Thyroid gland (tissue), 4 donors: ENCODE results near the gene RBL2.

Experiments used
- POLR2A ChIP-seq, 2 donors: fragments of 450-650 bp; IDR thresholded peaks; one replicate each; pipeline ENCODE4 v1.6.1; 2017; ENCODE audit warnings: antibody characterized with exemption in 2 of 2, mild to moderate bottlenecking in 2 of 2, moderate library complexity in 1 of 2
- TF ChIP-seq, protein P1 (sequence below), 6 experiments: fragments of 200-600 bp in 3 of 6; fragments of 450-650 bp in 3 of 6; sonication (generic) in 3 of 6; IDR thresholded peaks; one replicate each; pipeline ENCODE4 v1.5.1; 2016 to 2019; ENCODE audit warnings: antibody characterized with exemption in 6 of 6, mild to moderate bottlenecking in 2 of 6, inconsistent platforms in 1 of 6, moderate library complexity in 1 of 6

DNA sequence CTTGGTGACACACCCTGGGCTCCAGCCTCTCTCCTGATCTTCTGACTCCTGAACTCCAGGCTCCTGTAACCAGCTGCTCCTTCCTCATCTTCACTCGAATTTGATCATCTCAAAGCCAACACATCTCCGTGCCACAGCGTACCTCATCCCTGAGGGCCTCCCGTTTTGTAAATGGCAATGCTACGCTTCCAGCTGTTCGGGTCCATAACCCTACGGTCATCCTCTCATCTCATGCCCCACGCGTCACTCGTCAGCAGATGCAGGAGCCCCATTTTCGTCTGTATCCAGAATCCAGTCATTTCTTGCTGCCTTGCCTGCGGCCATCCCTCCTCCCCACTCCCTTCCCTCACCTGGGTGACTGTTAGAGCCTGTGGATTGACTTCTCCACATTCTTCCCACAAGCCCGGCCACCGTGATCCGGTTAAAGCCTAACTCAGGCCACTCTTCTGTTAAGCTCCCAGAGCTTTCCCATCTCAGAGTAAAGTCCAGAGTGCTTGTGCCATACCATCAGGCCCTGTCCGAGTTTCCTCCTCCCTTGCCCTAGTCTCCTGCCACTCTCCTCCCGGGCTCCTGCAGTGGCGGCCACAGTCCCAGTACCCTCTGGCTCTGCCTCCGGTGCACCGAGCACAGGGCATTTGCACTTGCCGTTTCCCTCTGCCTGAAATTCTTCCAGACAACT is 89.0 kb downstream of the RBL2 start:
- TF ChIP-seq, protein P1, sequence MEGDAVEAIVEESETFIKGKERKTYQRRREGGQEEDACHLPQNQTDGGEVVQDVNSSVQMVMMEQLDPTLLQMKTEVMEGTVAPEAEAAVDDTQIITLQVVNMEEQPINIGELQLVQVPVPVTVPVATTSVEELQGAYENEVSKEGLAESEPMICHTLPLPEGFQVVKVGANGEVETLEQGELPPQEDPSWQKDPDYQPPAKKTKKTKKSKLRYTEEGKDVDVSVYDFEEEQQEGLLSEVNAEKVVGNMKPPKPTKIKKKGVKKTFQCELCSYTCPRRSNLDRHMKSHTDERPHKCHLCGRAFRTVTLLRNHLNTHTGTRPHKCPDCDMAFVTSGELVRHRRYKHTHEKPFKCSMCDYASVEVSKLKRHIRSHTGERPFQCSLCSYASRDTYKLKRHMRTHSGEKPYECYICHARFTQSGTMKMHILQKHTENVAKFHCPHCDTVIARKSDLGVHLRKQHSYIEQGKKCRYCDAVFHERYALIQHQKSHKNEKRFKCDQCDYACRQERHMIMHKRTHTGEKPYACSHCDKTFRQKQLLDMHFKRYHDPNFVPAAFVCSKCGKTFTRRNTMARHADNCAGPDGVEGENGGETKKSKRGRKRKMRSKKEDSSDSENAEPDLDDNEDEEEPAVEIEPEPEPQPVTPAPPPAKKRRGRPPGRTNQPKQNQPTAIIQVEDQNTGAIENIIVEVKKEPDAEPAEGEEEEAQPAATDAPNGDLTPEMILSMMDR (IDR thresholded peaks at IDR 0.05), result no peak
- TF ChIP-seq POLR2A (IDR thresholded peaks at IDR 0.05), result no peak
